Activated B cell treated with CpG ODN at 0.5 μM for 24 hours (primary cell): ENCODE measurements around the gene SLC14A1. TPM values are rescaled to one million over a fixed set of nuclear protein-coding genes. Genes with fewer than 3 reads are reported as not detected.

Source experiments
- ATAC-seq: fragments of 200-7000 bp; cut with Tn5 transposase; one replicate; pipeline ENCODE4 v1.10.0; 2021; ENCODE audit warnings: low read depth, mild to moderate bottlenecking, moderate library complexity
- CTCF ChIA-PET: fragments of 350-600 bp; sonication (Branson Sonifier 250); formaldehyde crosslinking; loops from one replicate; lab custom pipeline; 2021; ENCODE audit warnings: antibody characterized with exemption; lab: Charles Lee
- POLR2A ChIA-PET: fragments of 350-600 bp; sonication (Branson Sonifier 250); formaldehyde crosslinking; loops from one replicate; lab custom pipeline; 2021; ENCODE audit warnings: antibody characterized with exemption; lab: Charles Lee
- DNase-seq: peaks from one replicate; pipeline ENCODE4 v3.0.0; 2022
- H3K27ac Mint-ChIP-seq: one replicate; pipeline ENCODE4 v1.8.0; 2020; ENCODE audit warnings: mixed read lengths
- H3K27me3 Mint-ChIP-seq: one replicate; pipeline ENCODE4 v1.8.0; 2021; ENCODE audit warnings: mixed read lengths
- H3K36me3 Mint-ChIP-seq: one replicate; pipeline ENCODE4 v1.8.0; 2021; ENCODE audit warnings: low read depth, mixed read lengths
- H3K4me1 Mint-ChIP-seq: one replicate; pipeline ENCODE4 v1.8.0; 2021; ENCODE audit warnings: mixed read lengths
- H3K4me3 Mint-ChIP-seq: one replicate; pipeline ENCODE4 v1.8.0; 2020; ENCODE audit warnings: mild to moderate bottlenecking, mixed read lengths
- H3K9me3 Mint-ChIP-seq: one replicate; pipeline ENCODE4 v1.8.0; 2020; ENCODE audit warnings: mixed read lengths
- CTCF ChIP-seq: fragments of 200-600 bp; IDR thresholded peaks from one replicate; pipeline ENCODE4 v1.8.0; 2022; ENCODE audit warnings: antibody characterized with exemption, mild to moderate bottlenecking
- intact Hi-C: fragments of 100-400 bp; cut with micrococcal nuclease; formaldehyde crosslinking; loops from one replicate; pipeline ENCODE4 v1.15.1; 2024
- total RNA-seq: library from RNA; stranded (reverse); gene quantifications from 2 replicates; pipeline ENCODE4 v1.2.3, GENCODE V29; 2022

The SLC14A1 gene
- total RNA-seq, 1 donor from 2014 or later = 2.0 TPM

DNA sequence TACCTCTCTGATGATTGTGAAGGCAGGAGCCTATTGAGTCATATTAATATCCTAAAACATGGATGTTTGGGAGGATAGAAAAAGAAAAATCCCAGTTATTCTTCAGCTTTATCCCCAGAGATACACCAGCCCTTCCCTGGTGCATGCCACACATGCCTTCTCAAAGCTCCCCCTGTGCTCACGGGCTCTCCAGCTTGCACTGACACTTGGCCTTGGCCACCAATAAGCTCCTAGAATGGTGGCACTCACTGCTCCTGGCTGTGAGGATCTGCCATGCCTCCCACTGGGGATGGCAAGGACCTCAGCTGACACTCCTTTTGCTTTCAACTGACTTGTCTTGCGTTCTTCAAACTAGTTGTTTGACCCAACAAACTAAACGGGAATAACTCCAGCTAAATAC is 15.9 kb downstream of the SLC14A1 start:
- no peak overlapping the region for H3K4me3 Mint-ChIP-seq
- POLR2A ChIA-PET = no interaction called here

GRCh38 chr18:45741056-45741455 is 17.1 kb downstream of the SLC14A1 start:
- no peaks in the 10 kb centered on the region for H3K4me1 Mint-ChIP-seq
- H3K27me3 Mint-ChIP-seq = no peaks in the 10 kb centered on the region
- no peak overlapping the region for H3K27ac Mint-ChIP-seq
- DNase-seq = no peak
- TF ChIP-seq CTCF = no peak
- POLR2A ChIA-PET = no interaction called here
- no peak overlapping the region for H3K4me3 Mint-ChIP-seq
- no peaks in the 10 kb centered on the region for H3K36me3 Mint-ChIP-seq
- no peaks in the 10 kb centered on the region for H3K9me3 Mint-ChIP-seq
- intact Hi-C loops = no loop called here
- ATAC-seq = no peak
- CTCF ChIA-PET = no interaction called here

More for the DNA sequence above, 15.9 kb downstream of the SLC14A1 start:
- no peaks in the 10 kb centered on the region for H3K36me3 Mint-ChIP-seq
- no peaks in the 10 kb centered on the region for H3K4me1 Mint-ChIP-seq
- ATAC-seq (no peak), DNase-seq (no peak)
- no peak for TF ChIP-seq CTCF
- CTCF ChIA-PET = no interaction called here
- H3K27me3 Mint-ChIP-seq = no peaks in the 10 kb centered on the region
- H3K9me3 Mint-ChIP-seq = no peaks in the 10 kb centered on the region
- intact Hi-C loops = no loop called here
- no peak overlapping the region for H3K27ac Mint-ChIP-seq

GRCh38 chr18:45745817-45746461 is 22.0 kb downstream of the SLC14A1 start:
- ChIA-PET POLR2A (no interaction called here), CTCF (interaction anchor here (1.3 kb wide), 1 partner anchor 134 kb away, joined by 3 read pairs; no protein-coding TSS in a partner anchor)
- no peak overlapping the region for H3K4me3 Mint-ChIP-seq
- H3K9me3 Mint-ChIP-seq = no peaks in the 10 kb centered on the region
- H3K27me3 Mint-ChIP-seq = no peaks in the 10 kb centered on the region
- intact Hi-C loops = no loop called here
- ATAC-seq (no peak), DNase-seq (no peak)
- H3K27ac Mint-ChIP-seq = no peak overlapping the region
- no peak for TF ChIP-seq CTCF
- H3K4me1 Mint-ChIP-seq = peaks cover 10% of the 10 kb centered on the region
- no peaks in the 10 kb centered on the region for H3K36me3 Mint-ChIP-seq

GRCh38 chr18:45748501-45748900 is 24.5 kb downstream of the SLC14A1 start:
- Mint-ChIP-seq H3K27me3 (peaks cover 2% of the 10 kb centered on the region), H3K4me3 (no peak overlapping the region), H3K27ac (no peak overlapping the region), H3K36me3 (no peaks in the 10 kb centered on the region), H3K9me3 (no peaks in the 10 kb centered on the region), H3K4me1 (peaks cover 10% of the 10 kb centered on the region)
- DNase-seq (no peak), ATAC-seq (no peak)
- ChIA-PET POLR2A (no interaction called here), CTCF (no interaction called here)
- TF ChIP-seq CTCF = no peak
- intact Hi-C loops = no loop called here

GRCh38 chr18:45749918-45750689 is 26.1 kb downstream of the SLC14A1 start:
- ChIA-PET CTCF (no interaction called here), POLR2A (no interaction called here)
- DNase-seq (no peak), ATAC-seq (no peak)
- Mint-ChIP-seq H3K27ac (no peak overlapping the region), H3K4me1 (peaks cover 10% of the 10 kb centered on the region), H3K4me3 (no peak overlapping the region), H3K27me3 (peaks cover 14% of the 10 kb centered on the region), H3K36me3 (no peaks in the 10 kb centered on the region), H3K9me3 (no peaks in the 10 kb centered on the region)
- intact Hi-C loops = no loop called here
- TF ChIP-seq CTCF = no peak
